ENCODE data around the gene RBM18. TPM values are rescaled to one million over a fixed set of nuclear protein-coding genes. Genes with fewer than 3 reads are reported as not detected.

RBM18 gene
- polyA plus RNA-seq, 4 donors = 32.4 to 40.3 (median 35.9) TPM

DNA sequence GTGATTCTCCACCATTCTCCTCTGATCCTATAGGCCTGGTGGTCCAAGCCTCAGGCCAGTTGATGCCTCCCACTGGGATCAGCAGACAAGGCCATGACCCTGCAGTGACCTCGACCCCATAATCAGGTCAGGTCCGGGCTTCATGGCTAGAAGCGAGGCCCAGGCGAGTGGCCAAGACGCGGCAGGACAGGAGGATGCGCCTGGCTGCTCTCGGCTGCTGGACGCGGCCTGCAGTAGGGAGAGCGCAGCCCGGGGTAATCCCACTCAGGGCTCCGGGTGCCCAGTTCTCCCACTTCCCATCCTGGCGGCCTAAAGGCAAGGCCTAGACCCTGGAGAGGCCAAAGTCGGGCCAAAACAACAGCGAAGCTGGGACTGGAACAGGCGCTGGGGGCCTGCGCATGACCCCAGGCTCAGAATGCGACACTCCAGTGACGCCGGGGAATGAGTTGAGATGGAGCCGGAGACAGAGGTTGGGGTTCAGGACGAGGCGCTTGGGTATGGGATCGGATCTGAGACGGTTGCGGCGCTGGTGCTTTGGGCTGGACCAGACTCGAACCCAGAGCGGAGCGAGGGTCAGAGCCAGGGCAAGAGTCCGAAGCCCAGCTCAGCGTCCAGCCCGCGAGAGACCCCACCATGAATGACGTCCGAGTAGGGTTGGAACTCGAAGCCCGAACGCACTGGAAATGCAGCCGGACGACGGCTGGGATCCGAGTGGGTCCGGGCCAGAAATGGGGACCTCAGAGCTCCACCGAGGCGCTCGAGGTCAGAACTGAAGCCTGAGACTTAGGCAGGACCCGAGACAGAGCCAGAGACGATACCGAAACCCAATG, 39.1 kb downstream of the RBM18 start:
- no peak for DNase-seq (ENCODE audit: low read depth in 4 of 4, low spot score in 2 of 4)

DNA sequence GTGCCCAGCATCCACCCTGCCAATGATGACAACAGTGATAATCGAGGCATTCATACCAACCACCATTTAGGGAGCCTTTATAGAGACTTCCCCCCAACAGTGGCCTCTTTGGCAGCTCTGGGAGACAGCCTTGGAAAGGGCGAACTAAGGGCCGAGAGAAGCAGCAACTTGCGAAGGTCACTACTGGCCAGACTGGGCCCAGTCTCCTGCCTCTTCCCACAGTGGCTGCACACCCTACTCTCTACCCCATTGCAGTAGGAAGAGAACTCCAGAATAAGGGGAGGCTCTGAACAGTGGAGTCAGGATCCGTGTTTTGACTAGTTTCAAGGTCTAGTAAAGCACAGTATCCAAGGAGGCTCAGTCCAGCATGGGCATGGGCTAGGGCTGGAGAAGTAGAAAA, 41.2 kb downstream of the RBM18 start:
- no peak for DNase-seq (ENCODE audit: low read depth in 4 of 4, low spot score in 2 of 4)

DNA sequence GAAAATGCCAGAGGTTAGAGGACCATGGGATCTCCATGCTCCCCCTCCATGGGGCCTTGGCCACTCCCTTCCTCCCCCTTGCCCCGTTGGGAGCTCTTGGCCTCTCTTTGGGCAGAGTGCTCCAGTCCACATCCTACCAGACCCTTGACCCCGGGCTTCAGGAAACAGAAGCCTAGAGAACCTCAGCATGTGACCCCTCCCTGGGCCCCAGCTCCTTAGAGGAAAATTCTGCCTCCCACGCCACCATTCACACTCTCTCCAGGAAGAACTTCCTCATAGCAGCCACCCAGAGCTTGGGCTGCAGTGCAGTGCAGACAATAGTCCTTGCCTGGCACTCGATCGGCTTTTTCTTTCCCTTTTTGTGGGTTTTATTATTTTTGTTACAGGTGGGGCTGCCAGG, 41.8 kb downstream of the RBM18 start:
- no peak for DNase-seq (ENCODE audit: low read depth in 4 of 4, low spot score in 2 of 4)

DNA sequence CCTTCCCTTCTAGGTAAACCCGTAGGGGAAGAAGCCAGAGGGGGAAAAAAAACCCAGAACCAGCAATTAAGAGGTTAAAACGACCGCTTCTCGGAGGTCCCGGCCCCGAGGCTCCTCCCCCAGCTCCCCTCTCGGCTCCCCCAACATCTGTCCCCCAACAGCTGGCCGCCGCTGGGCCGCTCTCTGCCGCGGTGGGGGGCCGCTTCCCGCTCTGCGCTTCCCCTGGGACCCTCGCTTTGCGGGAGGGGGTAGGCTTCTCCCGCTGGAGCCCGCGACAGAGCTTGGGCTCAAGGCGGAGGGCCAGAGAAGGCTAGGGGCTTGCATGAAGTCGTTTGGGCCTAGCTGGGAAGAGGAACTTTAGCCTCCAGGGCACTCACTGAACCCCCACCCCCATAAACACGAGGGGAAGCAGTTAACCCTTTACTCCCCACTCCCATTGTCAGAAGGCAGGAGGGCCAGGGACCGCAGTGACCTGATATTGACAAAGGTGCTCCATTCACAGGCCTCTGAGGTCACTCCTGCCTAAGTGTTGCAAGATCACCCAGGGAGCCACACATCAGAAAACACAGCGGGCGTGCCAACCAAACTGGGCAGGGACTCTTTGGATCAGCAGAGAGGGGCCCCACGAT, 43.3 kb downstream of the RBM18 start:
- no peak for DNase-seq (ENCODE audit: low read depth in 4 of 4, low spot score in 2 of 4)

DNA sequence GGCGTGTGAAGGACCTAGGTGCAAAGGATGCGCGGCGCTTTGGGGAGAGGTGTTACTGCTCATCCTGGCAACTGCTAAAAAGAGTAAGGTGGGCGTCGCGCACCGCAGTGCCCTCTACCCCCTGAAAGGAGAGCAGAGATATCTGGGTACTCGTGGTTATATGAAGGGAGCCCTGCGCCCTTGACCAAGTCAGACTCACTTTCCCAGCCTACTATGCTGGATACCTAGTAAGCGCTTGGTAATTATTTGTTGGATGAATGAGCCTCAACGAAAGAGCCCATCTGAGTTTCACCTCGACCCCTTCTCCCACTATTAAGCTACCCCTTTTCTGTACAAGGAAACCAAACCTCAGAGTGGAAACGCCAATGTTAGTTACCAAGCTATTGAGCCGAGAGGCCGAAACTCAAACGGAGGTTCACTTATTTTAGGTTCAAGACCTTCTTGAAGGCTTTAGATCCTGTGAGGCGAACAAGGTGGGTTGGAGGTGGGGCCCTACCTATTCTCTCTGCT, 43.9 kb downstream of the RBM18 start:
- no peak for DNase-seq (ENCODE audit: low read depth in 4 of 4, low spot score in 2 of 4)

DNA sequence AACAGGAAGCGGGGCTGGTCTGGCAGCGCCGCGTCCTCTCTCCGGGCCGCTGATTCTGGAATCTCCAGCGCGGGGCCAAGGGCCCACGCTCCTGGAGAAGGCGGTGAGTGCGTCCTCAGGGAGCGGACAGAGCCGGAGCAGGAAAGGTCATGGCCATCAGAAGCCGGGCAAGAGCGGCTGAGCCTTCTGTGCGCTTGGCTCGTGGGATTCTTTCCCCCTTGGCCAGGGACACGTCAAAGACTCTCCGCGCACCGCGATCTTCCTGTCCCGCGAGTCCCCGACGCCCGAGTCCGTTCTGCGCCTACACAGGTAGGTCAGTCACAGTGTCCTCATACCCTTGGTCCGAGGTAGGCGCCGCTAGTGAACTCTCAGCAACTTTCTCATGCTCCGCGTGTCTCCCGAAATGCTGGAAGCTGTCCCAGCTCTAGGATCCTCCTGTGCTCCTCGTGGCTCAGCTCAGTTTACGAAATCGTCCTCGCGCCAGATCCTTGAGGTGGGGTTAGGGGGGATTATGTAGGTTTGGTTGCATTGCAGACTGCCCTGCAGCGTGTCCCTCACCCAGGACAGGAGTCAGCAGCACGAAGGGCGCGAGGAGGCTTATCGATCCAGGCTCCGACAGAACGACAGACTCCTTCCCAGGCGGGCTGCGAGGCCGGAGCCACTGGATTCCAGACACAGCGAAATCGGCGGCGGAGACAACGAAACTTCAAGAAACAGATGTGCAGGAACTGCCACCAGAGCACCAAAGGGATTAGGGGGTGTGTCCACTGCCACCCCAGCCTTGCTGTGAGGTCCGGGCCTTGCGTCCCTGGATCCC, 44.6 kb downstream of the RBM18 start:
- DNase-seq (ENCODE audit: low read depth in 4 of 4, low spot score in 2 of 4) = no peak

DNA sequence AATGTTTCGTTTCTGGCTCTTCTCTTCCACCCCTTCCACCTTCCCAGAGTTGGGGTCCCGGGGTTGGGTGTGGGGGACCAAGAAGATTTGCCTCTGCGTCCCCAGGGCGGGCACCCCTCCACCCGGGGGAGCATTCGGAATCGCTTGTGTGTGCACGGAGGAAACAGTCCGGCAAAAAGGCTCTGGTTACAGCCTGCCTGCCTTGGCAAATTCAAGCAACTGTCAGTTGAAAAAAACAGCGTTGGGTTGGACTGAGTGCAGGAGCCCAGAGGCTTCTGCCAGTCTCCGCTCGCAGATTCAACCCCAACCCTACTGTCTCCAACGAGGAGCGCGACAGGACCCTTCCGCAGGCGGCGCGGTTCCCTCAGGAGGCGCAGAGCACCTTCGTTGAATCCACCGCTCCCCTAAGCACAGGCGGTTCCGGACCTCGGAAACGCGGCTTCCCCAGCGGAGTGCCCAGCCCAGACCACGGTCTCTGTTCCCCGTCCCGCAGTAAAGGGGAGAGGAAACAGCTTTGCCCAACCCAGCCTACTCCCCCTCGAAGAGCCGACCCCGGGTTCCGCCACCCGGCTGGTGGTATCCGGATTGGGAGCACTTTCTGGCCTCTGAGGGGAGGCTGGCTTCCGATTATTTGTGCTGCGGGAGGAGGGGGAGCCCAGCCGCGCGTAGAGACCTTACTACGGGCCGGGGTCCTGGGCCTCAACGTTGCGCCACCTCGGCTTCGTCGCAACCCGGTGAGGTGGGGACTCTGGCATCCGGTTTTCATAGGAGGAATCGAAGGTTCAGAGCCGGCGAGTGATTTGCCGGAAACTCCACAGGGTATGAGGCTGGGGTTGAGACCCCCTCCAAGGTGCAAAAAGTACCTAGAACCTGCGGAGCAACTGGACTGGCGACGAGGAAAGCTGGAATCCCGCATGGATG, 45.4 kb downstream of the RBM18 start:
- DNase-seq (ENCODE audit: low read depth in 4 of 4, low spot score in 2 of 4) = no peak

DNA sequence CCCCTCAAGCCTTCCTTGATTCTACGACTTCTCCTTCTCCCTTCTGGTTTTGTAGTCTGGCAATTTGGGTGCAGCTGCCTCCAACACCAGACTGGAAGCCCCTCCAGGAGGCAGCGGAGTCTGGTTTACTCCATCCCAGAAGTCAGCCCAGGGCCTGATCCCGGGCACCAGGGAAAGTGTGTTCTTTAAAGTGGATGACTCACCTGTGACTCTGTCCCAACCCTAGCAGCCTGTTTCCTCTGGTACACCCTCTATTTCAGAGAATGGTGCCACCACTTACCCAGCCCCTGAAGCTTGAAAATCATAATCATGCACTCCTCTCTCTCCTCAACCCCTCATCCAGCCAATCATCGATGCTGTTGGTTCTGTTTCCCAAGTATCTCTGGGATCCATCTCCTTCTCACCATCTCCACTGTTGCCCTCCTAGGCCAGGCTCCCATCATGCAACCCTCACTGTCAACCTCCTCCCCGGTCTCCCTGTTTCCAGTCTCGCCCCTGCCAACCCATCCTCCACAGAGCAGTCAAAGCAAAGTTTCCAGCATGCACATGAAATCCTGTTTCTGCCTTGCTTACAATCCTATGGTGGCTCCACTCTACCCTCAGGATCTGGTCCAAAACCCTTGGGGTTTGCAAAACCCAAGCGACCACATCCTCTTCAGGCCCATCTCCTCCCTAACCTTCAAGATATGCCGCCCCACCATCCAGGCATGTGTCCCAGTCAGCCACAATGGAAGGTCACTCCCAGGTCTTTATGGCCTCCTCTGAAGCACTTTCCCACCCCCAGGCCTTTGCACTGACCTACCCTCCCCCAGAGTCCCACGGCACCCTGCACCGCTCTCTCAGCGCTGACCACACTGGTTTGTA, 46.3 kb downstream of the RBM18 start:
- DNase-seq (ENCODE audit: low read depth in 4 of 4, low spot score in 2 of 4) = no peak

DNA sequence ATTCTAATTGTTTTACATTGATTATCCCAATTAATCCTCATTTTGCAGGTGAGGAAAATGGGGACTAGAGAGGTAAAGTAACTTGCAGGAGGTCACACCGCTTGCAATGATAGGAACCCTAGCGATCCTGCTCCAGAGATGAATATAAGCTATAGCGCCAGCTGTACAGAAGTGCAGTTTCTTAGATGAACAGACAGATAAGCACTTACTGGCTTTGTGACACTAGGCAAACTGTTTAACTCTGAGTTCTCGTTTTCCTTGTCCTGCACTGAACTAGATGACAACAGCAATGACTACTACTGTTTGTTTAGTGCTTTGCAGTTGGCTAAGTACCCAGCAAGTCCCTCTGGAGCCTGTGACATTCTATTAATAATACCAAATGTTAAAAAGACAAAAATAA, 47.0 kb downstream of the RBM18 start:
- DNase-seq (ENCODE audit: low read depth in 4 of 4, low spot score in 2 of 4) = no peak

DNA sequence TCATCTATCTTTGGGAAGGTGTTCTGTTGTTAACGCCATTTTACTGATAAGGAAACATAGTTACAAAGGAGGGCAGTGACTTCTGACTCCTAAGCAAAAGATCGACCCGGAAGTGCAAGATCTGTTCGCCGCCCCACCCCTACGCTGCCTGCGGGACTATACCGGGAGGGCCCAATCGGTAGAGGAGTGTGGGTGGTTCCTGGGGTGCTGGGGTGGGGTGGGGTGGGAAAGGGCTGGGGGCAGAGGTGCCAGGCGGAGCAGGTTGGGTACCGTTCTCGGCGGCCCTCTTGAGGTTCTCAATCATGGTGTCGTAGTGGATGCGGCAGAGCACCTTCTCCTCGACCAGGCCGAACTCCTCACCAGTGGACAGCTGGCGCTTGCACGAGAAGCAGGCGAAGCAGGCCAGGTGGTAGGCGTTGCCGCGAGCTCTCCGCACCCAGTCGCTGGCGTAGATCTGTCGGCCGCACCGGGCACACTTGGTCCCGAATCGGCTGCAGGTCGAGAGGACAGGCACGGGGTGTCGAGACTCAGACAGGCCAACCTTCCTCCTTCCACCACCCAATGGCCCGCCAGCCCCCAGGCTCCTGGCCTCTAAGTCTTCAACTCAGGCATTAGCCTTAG, 47.7 kb downstream of the RBM18 start:
- DNase-seq (ENCODE audit: low read depth in 4 of 4, low spot score in 2 of 4) = no peak

DNA sequence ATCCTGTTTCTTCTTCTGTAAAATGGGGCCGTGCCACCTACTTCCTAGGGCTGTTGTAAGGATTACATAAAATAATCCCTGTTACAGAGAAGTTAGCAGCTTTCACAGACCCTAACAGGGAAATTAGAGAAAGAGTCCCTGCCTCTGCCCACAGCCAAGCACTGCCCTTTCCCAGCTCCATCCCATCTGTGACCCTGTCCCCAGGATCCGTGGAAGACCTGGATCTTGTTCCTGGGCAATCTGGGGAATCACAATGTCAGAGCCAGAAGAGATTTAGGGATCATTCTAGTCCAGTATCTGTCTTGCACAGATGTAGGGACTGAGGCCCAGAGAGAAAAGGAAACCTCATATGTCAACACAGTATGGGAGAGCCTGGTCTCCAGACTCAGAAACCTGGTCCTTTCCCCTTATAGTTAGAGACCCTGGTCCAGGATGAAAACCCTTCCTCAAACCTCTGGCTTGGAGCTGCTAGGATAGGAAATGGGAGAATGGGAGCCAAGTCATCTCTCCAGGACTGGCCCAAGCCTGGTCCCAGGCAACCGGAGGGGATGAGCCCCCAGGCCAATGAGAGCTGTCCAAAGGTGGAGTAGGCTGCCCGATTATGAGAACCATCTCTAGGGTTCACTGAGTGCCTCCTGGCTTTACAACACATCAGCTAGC, 48.4 kb downstream of the RBM18 start:
- DNase-seq (ENCODE audit: low read depth in 4 of 4, low spot score in 2 of 4) = no peak

DNA sequence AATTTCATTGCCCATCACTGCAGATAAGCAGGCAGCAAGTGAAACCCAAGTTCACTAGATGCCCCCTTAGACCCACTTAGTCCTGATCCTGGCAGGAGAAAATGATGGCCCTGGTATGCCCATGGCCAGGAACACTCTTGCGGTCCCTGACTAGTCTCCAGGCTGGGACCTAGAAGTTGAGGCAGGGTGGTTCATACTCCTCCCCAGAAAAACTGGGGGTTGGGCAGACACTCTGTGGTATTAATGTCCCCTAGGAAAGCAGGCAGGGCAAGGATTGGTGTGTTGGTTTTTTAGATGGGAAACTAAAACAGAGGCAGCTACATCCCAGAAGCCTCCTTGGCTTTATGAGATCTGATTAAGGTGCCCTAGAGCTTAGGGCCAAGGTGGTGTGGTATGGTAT, 49.0 kb downstream of the RBM18 start:
- no peak for DNase-seq (ENCODE audit: low read depth in 4 of 4, low spot score in 2 of 4)

DNA sequence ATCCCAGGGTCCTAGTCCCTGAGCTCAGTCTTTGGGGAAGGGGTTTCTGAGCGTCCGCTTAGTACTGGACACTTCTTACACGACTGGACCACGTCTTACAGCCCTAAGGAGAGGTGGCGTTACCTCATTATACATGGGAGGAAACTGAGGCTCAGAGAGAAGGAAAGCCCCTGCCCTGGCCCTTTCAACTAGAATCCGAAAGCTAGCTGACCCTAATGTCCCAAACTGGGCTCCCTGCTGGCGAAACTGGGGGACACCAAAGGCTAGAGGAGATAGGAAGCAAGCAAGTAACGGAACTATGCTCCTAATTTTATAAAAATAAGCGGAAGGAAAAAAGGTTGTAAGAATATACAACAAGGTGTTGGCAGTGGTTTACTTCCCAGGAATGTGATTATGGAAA, 50.1 kb downstream of the RBM18 start:
- DNase-seq (ENCODE audit: low read depth in 4 of 4, low spot score in 2 of 4) = no peak

DNA sequence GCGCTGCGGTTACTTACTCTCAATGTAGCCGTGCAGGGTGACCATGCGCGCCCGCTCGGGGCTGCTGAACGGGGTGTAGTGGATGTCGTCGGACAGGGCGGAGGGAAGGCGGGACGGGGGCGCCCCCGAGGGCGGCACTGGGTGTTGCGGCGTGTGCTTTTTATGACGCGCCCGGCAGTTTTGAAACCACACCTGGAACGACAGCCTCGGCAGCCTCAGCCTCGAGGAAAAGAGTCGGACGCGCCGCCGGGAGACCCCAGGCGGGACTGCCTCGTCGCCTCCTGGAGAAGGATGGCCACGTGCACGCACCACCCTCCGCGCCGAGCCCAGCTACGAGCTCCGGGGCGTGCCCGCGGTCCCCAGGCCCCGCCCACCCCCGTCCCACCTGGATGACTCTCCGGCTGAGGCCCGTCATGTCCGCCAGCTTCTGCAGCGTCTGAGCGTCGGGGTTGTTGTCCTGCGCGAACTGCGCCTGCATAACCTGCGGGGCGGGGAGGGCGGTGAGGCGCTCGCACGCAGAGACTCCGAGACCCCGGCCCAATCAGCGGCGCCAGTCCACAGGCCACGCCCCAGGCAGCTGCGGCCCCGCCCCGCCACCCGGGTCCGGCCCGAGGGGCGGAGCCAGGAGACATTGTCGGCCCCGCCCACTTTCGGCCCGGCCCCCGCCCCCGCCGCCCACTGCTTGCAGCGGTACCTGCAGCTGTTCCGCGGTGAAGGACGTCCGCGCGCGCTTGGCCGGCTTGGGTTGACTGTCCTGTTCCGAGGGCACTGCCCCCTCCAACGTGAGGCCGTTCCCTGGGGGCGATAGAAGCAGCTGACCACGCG, 50.8 kb downstream of the RBM18 start:
- DNase-seq (ENCODE audit: low read depth in 4 of 4, low spot score in 2 of 4) = no peak

DNA sequence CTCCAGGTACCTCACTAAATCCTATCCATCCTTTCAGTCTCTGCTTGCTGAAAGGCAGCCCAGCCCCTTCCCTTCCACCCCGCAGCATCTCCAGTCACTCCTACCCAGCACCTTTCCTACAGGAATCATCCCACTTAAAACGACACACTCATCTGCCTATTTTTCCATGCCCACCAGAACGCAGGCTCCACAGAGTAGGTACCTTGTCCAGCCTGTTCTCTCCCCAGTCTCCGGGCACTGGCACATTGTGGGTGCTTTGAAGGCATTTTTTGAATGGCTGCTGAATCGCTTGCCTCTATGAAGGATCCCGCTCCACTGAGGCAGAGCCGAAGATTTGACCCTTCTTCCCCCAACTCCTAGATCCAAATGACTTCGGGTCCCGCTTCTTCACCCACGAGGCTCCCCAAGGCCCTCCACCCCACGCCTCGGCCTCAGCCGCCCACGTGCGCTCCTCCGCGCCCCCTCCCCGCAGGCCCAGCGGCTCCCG, 51.5 kb downstream of the RBM18 start:
- no peak for DNase-seq (ENCODE audit: low read depth in 4 of 4, low spot score in 2 of 4)

DNA sequence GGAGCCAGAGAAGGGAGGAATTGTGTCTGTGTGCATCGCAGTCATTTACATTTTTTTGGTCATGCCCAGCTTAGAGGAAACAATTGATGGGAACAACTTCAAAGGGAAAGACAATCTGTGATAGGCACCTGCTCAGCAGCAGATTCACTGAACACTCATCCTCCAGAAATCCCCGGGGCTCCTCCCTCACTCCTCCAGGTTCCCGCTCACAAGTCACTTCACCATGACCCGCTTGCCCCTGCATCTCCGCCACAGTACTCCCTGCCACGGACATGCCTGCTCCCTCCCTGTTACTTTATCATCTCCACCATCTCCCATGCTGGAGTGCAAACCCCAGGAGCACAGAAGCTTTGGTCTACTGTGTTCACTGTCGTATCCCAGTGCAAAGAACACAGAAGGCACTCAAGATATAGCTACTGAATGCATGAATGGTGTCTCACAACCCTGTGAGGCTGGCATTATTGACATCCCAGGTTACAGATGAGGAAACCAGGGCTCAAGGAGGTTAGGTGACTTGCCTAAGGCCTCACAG, 52.1 kb downstream of the RBM18 start:
- no peak for DNase-seq (ENCODE audit: low read depth in 4 of 4, low spot score in 2 of 4)

DNA sequence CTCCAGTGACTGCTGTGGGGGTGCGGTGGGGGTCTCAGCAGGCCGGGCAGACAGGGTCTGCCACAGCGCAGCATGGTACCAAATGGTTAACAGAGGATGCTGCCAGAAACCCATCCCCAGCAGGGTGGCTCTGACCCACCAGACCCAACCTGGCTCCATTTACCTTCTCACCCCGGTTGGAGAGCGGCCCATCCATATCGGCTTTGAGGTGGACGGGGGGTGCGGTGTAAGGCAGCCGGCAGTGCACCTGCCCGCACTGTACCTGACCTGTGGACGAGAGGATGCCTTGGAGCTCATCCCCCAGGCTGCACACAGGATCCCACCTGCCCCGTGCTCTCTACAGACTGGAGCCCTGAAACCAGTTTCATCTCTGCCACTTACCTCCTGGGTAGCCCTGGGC, 55.2 kb downstream of the RBM18 start:
- DNase-seq (ENCODE audit: low read depth in 4 of 4, low spot score in 2 of 4) = no peak
